Colonic mucosa (tissue), 4 donors: ENCODE measurements around the gene CENPQ. TPM values are rescaled to one million over a fixed set of nuclear protein-coding genes. Genes with fewer than 3 reads are reported as not detected.

Experiments
- DNase-seq: peaks from one replicate; pipeline ENCODE4 v3.0.0-alpha.2; 2020
- H3K27ac ChIP-seq: fragments of 200-600 bp; one replicate; pipeline ENCODE4 v1.8.0; 2021
- H3K27me3 ChIP-seq: fragments of 200-600 bp; one replicate; pipeline ENCODE4 v1.8.0; 2021
- H3K36me3 ChIP-seq: fragments of 200-600 bp; one replicate; pipeline ENCODE4 v1.8.0; 2021
- H3K4me1 ChIP-seq: fragments of 200-600 bp; one replicate; pipeline ENCODE4 v1.8.0; 2021; ENCODE audit warnings: mild to moderate bottlenecking
- H3K4me3 ChIP-seq: fragments of 200-600 bp; one replicate; pipeline ENCODE4 v1.8.0; 2021
- H3K9ac ChIP-seq, 2 donors: one replicate each; pipeline ENCODE4 v1.7.0; 2013; ENCODE audit warnings: control low read depth in 2 of 2, low read depth in 2 of 2, low read length in 2 of 2
- H3K9me3 ChIP-seq: fragments of 200-600 bp; one replicate; pipeline ENCODE4 v1.8.0; 2021
- intact Hi-C: fragments of 100-400 bp; cut with DNase I; formaldehyde crosslinking; loops from one replicate; pipeline ENCODE4 v1.14.1; 2022
- total RNA-seq, 2 donors: library from RNA; stranded (reverse); fragmentation: NEBNext Ultra II Directional in 1 of 2; extraction: Animal tissue kit (Norgen Biotek cat#: 25700) in 1 of 2; gene quantifications; one replicate each; pipeline ENCODE4 v1.2.1, GENCODE V29; 2021
- TF ChIP-seq, protein P1 (sequence below): fragments of 200-600 bp; IDR thresholded peaks from one replicate; pipeline ENCODE4 v1.8.0; 2022; ENCODE audit warnings: antibody characterized with exemption, mild to moderate bottlenecking
- donor health status: healthy.
- donor health status: DM: no; HTN: no; CAD: no.
- donor health status: DM: no; HTN: no; CAD: no.

The CENPQ gene
- total RNA-seq, 2 donors from 2014 or later = 3.7 to 3.9 TPM

DNA sequence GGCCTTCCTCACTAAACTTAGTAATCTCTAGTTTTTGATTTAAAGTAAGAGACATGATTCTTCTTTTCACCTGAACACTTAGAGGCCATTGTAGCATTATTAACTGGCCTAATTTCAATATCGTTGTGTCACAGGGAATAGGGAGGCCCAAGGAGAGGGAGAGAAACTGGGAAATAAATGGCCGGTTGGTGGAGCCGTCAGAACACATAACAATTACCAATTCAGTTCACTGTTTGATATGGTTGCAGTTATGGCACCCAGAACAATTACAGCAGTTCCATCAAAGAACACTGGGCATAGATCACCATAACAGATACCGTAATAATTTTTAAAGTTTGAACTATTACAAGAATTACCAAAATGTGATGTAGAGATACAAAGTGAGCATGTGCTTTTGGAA, 27.5 kb downstream of the CENPQ start:
- DNase-seq = no peak
- H3K9ac ChIP-seq = no peak overlapping the region
- no peaks in the 10 kb centered on the region for H3K27me3 ChIP-seq
- H3K36me3 ChIP-seq = no peaks in the 10 kb centered on the region
- intact Hi-C loops = no loop called here
- TF ChIP-seq, protein P1, sequence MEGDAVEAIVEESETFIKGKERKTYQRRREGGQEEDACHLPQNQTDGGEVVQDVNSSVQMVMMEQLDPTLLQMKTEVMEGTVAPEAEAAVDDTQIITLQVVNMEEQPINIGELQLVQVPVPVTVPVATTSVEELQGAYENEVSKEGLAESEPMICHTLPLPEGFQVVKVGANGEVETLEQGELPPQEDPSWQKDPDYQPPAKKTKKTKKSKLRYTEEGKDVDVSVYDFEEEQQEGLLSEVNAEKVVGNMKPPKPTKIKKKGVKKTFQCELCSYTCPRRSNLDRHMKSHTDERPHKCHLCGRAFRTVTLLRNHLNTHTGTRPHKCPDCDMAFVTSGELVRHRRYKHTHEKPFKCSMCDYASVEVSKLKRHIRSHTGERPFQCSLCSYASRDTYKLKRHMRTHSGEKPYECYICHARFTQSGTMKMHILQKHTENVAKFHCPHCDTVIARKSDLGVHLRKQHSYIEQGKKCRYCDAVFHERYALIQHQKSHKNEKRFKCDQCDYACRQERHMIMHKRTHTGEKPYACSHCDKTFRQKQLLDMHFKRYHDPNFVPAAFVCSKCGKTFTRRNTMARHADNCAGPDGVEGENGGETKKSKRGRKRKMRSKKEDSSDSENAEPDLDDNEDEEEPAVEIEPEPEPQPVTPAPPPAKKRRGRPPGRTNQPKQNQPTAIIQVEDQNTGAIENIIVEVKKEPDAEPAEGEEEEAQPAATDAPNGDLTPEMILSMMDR = no peak
- H3K9me3 ChIP-seq = no peaks in the 10 kb centered on the region
- H3K4me3 ChIP-seq = no peak overlapping the region
- H3K4me1 ChIP-seq = no peaks in the 10 kb centered on the region
- no peak overlapping the region for H3K27ac ChIP-seq

- no peaks in the 10 kb centered on the region for H3K36me3 ChIP-seq
- no peaks in the 10 kb centered on the region for H3K9me3 ChIP-seq
- TF ChIP-seq, protein P1 = no peak
- no peak overlapping the region for H3K4me3 ChIP-seq
- no peaks in the 10 kb centered on the region for H3K4me1 ChIP-seq
- DNase-seq = no peak
- intact Hi-C loops = no loop called here
- no peak overlapping the region for H3K27ac ChIP-seq
- no peak overlapping the region for H3K9ac ChIP-seq
- no peaks in the 10 kb centered on the region for H3K27me3 ChIP-seq
Measured at GRCh38 chr6:49497304-49497703, 34.1 kb downstream of the CENPQ start.

- no peaks in the 10 kb centered on the region for H3K4me1 ChIP-seq
- intact Hi-C loops = no loop called here
- no peak overlapping the region for H3K27ac ChIP-seq
- TF ChIP-seq, protein P1 = no peak
- H3K36me3 ChIP-seq = no peaks in the 10 kb centered on the region
- H3K9ac ChIP-seq = no peak overlapping the region
- no peaks in the 10 kb centered on the region for H3K27me3 ChIP-seq
- H3K4me3 ChIP-seq = no peak overlapping the region
- H3K9me3 ChIP-seq = no peaks in the 10 kb centered on the region
- DNase-seq = no peak
Measured at GRCh38 chr6:49499126-49499525, 36.0 kb downstream of the CENPQ start.

DNA sequence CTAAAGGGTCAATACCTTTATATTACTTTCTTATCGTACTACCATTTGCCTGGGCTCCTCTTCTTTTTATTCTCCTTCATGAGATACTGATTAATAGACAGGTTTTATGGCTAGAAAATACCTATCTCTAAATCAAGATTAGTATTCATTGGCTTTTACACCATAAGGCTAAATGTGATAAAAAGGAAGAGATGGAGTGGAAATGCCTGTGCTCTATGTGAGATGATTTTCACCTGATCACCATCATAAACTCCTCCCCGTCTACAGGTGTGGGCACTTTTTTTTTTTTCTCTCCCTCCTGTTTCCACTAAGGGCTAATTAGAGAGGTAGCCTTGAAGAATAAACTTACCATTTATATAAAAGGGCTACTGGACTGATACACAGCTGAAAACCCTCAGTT, 36.5 kb downstream of the CENPQ start, which contains the start of gene GLYATL3:
Gene GLYATL3, plus strand, starts transcription at position 301 of the 400 bp plus-strand sequence. CDS start 12,068 bp downstream, outside the sequence.
- no peak within 1 kb of the TSS for H3K9ac ChIP-seq
- no peak within 1 kb of the TSS for H3K27ac ChIP-seq
- TF ChIP-seq, protein P1 = no peak
- no peak for DNase-seq
- H3K4me3 ChIP-seq = no peak within 1 kb of the TSS
- intact Hi-C loops = no loop called here
- no peaks in the 10 kb centered on the region for H3K9me3 ChIP-seq
- H3K36me3 ChIP-seq = no peaks in the 10 kb centered on the region
- no peaks in the 10 kb centered on the region for H3K27me3 ChIP-seq
- H3K4me1 ChIP-seq = no peaks in the 10 kb centered on the region

GRCh38 chr6:49504666-49505065, 41.5 kb downstream of the CENPQ start:
- no peak overlapping the region for H3K27ac ChIP-seq
- no peaks in the 10 kb centered on the region for H3K4me1 ChIP-seq
- no peaks in the 10 kb centered on the region for H3K36me3 ChIP-seq
- TF ChIP-seq, protein P1 = no peak
- no peaks in the 10 kb centered on the region for H3K9me3 ChIP-seq
- no peaks in the 10 kb centered on the region for H3K27me3 ChIP-seq
- no peak overlapping the region for H3K4me3 ChIP-seq
- DNase-seq = no peak
- no peak overlapping the region for H3K9ac ChIP-seq
- intact Hi-C loops = no loop called here
